ENCODE measurements around the gene ENDOU. TPM values are rescaled to one million over a fixed set of nuclear protein-coding genes. Genes with fewer than 3 reads are reported as not detected.

The ENDOU gene
- total and polyA plus RNA-seq, 5 experiments from 2014 or later: not detected

DNA sequence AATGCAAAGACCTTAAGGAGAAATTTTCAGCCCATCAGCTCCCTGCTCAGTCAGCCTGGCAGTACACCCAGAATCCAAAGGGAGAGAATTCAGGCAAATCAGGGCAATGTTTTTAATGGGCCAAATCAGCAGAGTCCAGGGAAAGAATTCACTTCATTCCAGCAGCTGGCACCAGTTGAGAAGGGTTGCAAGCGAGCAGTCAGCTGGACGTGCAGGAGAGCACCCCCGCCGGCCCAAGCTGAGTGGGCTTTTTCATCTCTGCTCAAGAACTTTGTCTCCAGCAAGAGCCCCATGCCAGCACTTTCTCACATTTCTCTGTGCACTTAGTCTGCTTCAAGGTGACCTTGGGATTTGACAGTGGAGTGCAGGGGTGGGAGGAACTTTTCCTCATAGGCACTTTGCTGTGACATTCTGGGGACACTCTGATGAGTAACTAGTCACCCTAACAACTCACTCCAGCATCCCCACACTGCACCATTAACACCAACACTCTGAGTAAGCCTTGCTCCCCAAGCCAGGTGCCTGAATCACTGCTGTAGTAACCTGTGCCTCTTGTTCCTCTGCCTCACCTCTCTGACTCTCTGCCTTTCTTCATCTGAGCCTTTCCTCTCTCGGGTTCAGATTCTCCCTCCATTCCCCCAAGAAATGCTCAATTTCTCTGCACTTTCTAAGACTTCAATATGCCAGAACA is 2.2 kb downstream of the ENDOU start:
- peaks cover 23 to 32% (median 28%) of the 10 kb centered on the region in 4 donors for H3K4me1 Mint-ChIP-seq
- H3K4me3 Mint-ChIP-seq: peak overlapping the region in 1 of 10 donors; percentile 12
- H3K9me3 Mint-ChIP-seq: no peaks in the 10 kb centered on the region
- no peak for ATAC-seq
- peaks cover 0 to 31% (median 3%) of the 10 kb centered on the region in 3 donors for H3K36me3 Mint-ChIP-seq
- no peaks in the 10 kb centered on the region for H3K27me3 Mint-ChIP-seq
- POLR2A ChIA-PET: no interaction called here
- H3K27ac Mint-ChIP-seq: peak overlapping the region in 2 of 10 donors; percentile 27 to 67
- no peak for DNase-seq

- POLR2A ChIA-PET: interaction anchor here (1.2 kb wide), 1 partner anchor 20 kb away, joined by 3 read pairs; no protein-coding TSS in a partner anchor
- Mint-ChIP-seq H3K27ac (peak overlapping the region in 3 of 10 donors; percentile 5 to 70 (median 60)), H3K4me1 (peaks cover 31 to 40% (median 35%) of the 10 kb centered on the region in 4 donors), H3K9me3 (no peaks in the 10 kb centered on the region), H3K36me3 (peaks cover 0 to 32% (median 3%) of the 10 kb centered on the region in 3 donors), H3K4me3 (peak overlapping the region in 3 of 10 donors; percentile 12 to 58 (median 34)), H3K27me3 (no peaks in the 10 kb centered on the region)
- ATAC-seq (no peak), DNase-seq (no peak)
Observed at GRCh38 chr12:47722136-47722834, 3.0 kb downstream of the ENDOU start.

GRCh38 chr12:47721431-47721973 is 3.8 kb downstream of the ENDOU start:
- H3K27ac Mint-ChIP-seq: peak overlapping the region in 5 of 10 donors; percentile 5 to 70 (median 60)
- POLR2A ChIA-PET: interaction anchor here (1.2 kb wide), 1 partner anchor 20 kb away, joined by 3 read pairs; no protein-coding TSS in a partner anchor
- no peaks in the 10 kb centered on the region for H3K9me3 Mint-ChIP-seq
- H3K4me3 Mint-ChIP-seq: peak overlapping the region; percentile 14 to 58 (median 32)
- peaks cover 0 to 32% (median 3%) of the 10 kb centered on the region in 3 donors for H3K36me3 Mint-ChIP-seq
- peaks cover 31 to 46% (median 42%) of the 10 kb centered on the region in 4 donors for H3K4me1 Mint-ChIP-seq
- DNase-seq (peak in 4 of 10 donors; percentile 23 to 50 (median 45)), ATAC-seq (peak; percentile 30 to 53)
- no peaks in the 10 kb centered on the region for H3K27me3 Mint-ChIP-seq

DNA sequence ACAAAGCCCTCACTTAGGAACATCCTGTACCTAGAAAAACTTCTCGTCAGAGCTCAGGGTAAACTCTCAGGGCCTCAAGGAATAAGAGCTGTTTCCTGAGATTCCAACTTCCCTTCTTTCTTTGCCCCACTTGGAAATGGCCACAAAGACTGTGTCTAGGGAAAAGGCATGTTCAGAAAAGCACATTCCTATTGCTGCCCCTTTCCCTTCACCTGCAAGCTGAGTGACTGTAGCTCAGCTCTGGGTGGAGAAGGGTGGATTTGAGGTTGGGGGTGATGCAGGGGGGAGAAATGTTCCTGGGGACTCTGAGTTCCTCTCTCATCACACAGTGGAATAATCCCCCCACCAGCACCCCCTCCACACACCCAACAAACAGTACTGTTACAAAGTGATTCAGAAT is 6.8 kb downstream of the ENDOU start:
- DNase-seq: no peak

DNA sequence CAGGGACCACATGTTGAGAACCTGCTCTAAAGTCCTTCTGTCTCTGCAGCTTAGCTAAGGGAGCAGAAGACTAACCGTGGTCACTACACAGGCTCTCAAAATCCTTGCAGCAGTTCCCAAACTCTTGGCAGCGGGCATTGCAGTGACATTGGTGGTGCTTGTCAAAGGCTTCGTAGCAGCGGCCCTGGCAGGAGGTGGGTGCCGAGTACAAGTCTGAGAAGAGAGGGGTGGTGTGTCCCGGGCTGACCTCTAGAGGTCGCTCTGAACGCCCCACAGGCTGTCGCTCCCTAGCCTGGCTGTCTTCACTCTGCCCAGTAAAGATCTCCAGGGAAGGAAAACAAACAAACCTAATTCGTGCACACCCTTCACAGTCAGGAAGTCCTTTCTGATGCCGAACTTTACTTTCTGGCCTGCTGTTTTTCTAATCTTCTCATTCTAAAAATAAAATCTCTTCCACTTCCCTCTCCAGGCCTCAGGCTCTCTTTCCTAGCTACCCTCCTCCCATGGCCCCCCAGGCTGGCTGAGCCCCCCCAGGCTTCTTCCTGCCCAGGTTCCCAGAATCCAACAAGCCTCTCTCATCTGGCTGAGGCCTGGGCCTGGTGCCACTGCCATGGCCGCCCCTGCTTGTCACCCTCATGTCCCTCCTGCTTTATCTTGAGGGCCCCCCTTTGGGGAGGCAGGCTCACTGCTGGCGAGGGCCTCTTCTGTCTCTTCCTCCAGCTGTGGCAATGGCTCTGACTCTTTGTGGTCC is 7.7 kb downstream of the ENDOU start:
- ATAC-seq (peak; percentile 79 to 85), DNase-seq (peak; percentile 37 to 78 (median 60))
- Mint-ChIP-seq H3K4me1 (peaks cover 28 to 64% (median 48%) of the 10 kb centered on the region in 4 donors), H3K4me3 (peak overlapping the region in 8 of 10 donors; percentile 14 to 75 (median 48)), H3K36me3 (peaks cover 0 to 14% (median 0%) of the 10 kb centered on the region in 3 donors), H3K27ac (peak overlapping the region; percentile 74 to 94 (median 88)), H3K9me3 (no peaks in the 10 kb centered on the region), H3K27me3 (no peaks in the 10 kb centered on the region)
- POLR2A ChIA-PET: interaction anchor here (0.6 to 1.3 kb wide), 3 partner anchors 43 to 59 kb away, joined by 3 read pairs; no protein-coding TSS in a partner anchor

More for the DNA sequence above, 6.8 kb downstream of the ENDOU start:
- POLR2A ChIA-PET: interaction anchor here (0.9 to 1.4 kb wide), 2 partner anchors 12 to 58 kb away, joined by 3 to 4 read pairs; partner anchors contain the start of gene RPAP3
- H3K4me1 Mint-ChIP-seq: peaks cover 26 to 64% (median 53%) of the 10 kb centered on the region in 4 donors
- no peaks in the 10 kb centered on the region for H3K27me3 Mint-ChIP-seq
- H3K4me3 Mint-ChIP-seq: no peak overlapping the region
- H3K36me3 Mint-ChIP-seq: peaks cover 0 to 20% (median 0%) of the 10 kb centered on the region in 3 donors
- no peaks in the 10 kb centered on the region for H3K9me3 Mint-ChIP-seq
- peak overlapping the region in 5 of 10 donors; percentile 34 to 88 (median 88) for H3K27ac Mint-ChIP-seq
- no peak for ATAC-seq

DNA sequence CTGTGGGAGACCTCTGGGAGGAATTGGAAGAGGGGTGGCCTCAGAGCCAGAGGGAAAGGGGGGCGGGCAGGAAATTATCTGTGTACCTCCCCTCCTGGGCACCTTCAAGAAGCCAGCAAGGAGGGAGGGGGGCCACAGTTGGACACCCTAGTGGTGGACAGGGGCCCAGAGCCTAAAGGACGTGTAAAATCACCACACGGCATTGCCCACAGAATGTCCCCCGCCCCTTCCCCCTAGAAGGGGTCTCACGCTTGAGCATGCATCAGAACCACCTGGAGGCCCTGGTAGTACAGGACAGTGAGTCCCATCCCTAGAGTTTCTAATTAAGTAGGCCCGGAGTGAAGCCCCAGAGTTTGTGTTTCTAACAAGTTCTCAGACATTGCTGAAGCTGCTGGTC is 8.2 kb downstream of the ENDOU start:
- Mint-ChIP-seq H3K27me3 (no peaks in the 10 kb centered on the region), H3K4me1 (peaks cover 27 to 60% (median 42%) of the 10 kb centered on the region in 4 donors), H3K36me3 (peaks cover 0 to 14% (median 0%) of the 10 kb centered on the region in 3 donors), H3K9me3 (no peaks in the 10 kb centered on the region), H3K27ac (peak overlapping the region in 8 of 10 donors; percentile 38 to 94 (median 79)), H3K4me3 (no peak overlapping the region)
- POLR2A ChIA-PET: interaction anchor here (0.6 to 1.3 kb wide), 3 partner anchors 44 to 120 kb away, joined by 3 to 4 read pairs (median 3); no protein-coding TSS in a partner anchor
- no peak for DNase-seq
- ATAC-seq: no peak

DNA sequence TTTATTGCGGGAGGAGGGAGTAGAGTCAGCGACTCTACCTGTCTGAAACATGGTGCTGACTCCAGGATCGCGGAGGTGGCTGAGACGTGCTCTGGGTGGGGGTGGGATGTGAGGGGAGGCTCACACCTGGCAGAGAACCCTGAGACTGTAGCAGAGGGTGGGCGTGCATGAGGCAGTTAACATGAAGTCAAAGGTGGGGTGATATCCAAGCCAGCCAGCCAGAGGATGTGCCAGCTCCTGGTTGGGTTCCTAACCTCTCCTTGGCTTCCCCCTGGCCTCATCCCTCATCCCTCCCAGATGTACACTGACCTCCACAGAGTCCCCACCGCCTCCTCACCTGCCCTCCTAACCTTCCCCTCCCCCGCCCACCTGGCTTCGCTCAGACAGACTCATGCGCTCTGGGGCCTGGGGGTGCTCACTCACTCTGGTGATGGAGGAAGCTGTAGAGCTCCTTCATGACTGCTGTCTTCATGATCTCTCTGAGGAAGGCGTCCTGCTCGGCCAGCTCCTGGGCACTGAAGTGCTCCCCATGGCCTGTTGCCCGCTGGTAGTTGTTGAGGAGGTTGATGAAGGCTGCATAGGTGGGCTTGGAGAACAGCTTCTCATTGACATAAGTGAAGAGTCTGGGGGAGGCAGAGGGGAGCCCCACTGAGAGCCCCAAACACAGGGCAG is 9.3 kb downstream of the ENDOU start:
- Mint-ChIP-seq H3K27me3 (no peaks in the 10 kb centered on the region), H3K27ac (peak overlapping the region in 5 of 10 donors; percentile 31 to 88 (median 36)), H3K9me3 (no peaks in the 10 kb centered on the region), H3K4me3 (no peak overlapping the region), H3K4me1 (peaks cover 18 to 50% (median 33%) of the 10 kb centered on the region in 4 donors), H3K36me3 (peaks cover 0 to 11% (median 0%) of the 10 kb centered on the region in 3 donors)
- POLR2A ChIA-PET: interaction anchor here (1.0 to 2.0 kb wide), 7 partner anchors 9 to 123 kb away, joined by 3 to 8 read pairs (median 5); partner anchors contain the start of genes RPAP3 and SLC48A1
- DNase-seq (no peak), ATAC-seq (no peak)

DNA sequence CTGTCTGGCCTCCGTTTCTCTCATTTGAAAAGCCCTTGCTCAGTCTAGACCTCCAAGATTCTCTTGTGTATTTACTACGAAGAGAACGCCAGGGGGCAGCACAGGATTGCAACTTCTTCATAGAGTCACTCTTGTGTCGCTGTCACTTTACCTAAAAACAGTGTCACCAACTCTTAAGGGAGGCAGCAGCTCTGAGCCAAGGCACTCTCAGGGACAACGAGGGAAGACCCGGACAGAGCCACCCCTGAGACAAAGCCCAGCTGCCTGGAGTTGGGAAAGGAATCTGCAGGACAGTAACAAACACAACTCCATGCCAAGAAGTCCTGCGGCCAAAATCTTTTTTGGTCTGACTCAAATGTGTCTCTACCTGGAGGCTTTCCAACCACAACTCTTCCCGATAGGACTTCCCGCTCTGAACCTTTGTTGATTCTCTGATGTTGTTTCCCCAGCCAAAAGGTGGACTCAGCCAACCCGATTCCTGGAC is 9.9 kb downstream of the ENDOU start:
- DNase-seq (peak; percentile 67 to 91 (median 78)), ATAC-seq (peak; percentile 72 to 85)
- Mint-ChIP-seq H3K4me1 (peaks cover 16 to 49% (median 28%) of the 10 kb centered on the region in 4 donors), H3K9me3 (no peaks in the 10 kb centered on the region), H3K4me3 (peak overlapping the region in 5 of 10 donors; percentile 32 to 54 (median 43)), H3K27me3 (no peaks in the 10 kb centered on the region), H3K27ac (peak overlapping the region in 8 of 10 donors; percentile 58 to 90 (median 81)), H3K36me3 (peaks cover 0 to 11% (median 0%) of the 10 kb centered on the region in 3 donors)
- POLR2A ChIA-PET: interaction anchor here (1.0 to 2.0 kb wide), 6 partner anchors 9 to 123 kb away, joined by 3 to 8 read pairs (median 5); partner anchors contain the start of genes RPAP3 and SLC48A1

DNA sequence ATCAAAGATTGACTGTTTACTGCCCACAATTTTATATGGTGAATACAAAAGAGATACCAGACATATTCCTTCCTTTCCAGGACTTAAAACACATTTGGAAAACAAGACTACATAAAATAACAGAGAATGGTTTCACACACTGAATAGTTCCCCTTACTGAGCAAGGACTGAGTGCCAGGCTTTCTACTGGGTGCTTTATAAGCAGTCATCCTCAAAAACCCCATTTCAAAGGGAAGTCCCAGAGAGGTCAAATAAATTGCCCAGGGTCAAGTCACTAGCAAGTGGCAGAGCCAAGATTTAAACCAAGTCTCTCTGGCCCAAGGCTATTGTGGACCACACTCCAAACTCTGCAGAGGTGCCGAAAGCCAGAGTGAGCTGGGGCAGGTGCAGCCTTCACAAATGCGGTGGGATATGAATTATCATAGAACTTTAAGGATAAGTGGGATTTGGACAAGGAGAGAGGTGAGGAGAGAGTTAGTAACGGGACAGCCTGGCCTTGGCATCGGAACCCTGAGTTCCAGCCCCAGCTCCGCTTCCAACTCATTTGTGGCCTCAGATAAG is 10.4 kb downstream of the ENDOU start:
- H3K4me3 Mint-ChIP-seq: peak overlapping the region in 1 of 10 donors; percentile 32
- H3K27ac Mint-ChIP-seq: peak overlapping the region in 4 of 10 donors; percentile 76 to 90 (median 88)
- no peaks in the 10 kb centered on the region for H3K27me3 Mint-ChIP-seq
- POLR2A ChIA-PET: interaction anchor here (1.7 to 2.0 kb wide), 4 partner anchors 8 to 124 kb away, joined by 5 to 8 read pairs (median 6); partner anchors contain the start of genes RPAP3 and SLC48A1
- no peaks in the 10 kb centered on the region for H3K9me3 Mint-ChIP-seq
- ATAC-seq (no peak), DNase-seq (no peak)
- H3K36me3 Mint-ChIP-seq: peaks cover 0 to 9% (median 0%) of the 10 kb centered on the region in 3 donors
- H3K4me1 Mint-ChIP-seq: peaks cover 16 to 54% (median 28%) of the 10 kb centered on the region in 4 donors

- H3K4me1 Mint-ChIP-seq: peaks cover 21 to 68% (median 38%) of the 10 kb centered on the region in 4 donors
- no peaks in the 10 kb centered on the region for H3K9me3 Mint-ChIP-seq
- ATAC-seq (no peak), DNase-seq (no peak)
- no peaks in the 10 kb centered on the region for H3K27me3 Mint-ChIP-seq
- H3K27ac Mint-ChIP-seq: no peak overlapping the region
- POLR2A ChIA-PET: interaction anchor here (0.6 to 1.2 kb wide), 2 partner anchors 29 to 92 kb away, joined by 4 to 5 read pairs; no protein-coding TSS in a partner anchor
- no peak overlapping the region for H3K4me3 Mint-ChIP-seq
- H3K36me3 Mint-ChIP-seq: no peaks in the 10 kb centered on the region
Observed at GRCh38 chr12:47712171-47712570, 13.1 kb downstream of the ENDOU start.
